GM21825 (cell line): ENCODE measurements around the gene DPEP2NB.
"Not testable (repeated sequence)": the region's sequence is repeated elsewhere in the genome, so short reads cannot be mapped to it uniquely, and the experiment has no call there.

ENCODE experiments used
- ATAC-seq: cut with Tn5 transposase; IDR thresholded peaks from one replicate; pipeline ENCODE4 v1.9.1; 2021; ENCODE audit warnings: mild to moderate bottlenecking, moderate library complexity; ENCODE audit not compliant: unreplicated experiment

Gene DPEP2NB

GRCh38 chr16:68015681-68016080 is at the start of gene DPEP2NB:
Gene DPEP2NB (minus strand): TSS chr16:68015911. CDS start chr16:68015770, 141 bp downstream.
- ATAC-seq = no peak

- ATAC-seq = no peak
These were observed 49.2 kb upstream of the DPEP2NB start for GRCh38 chr16:68064791-68065365.

GRCh38 chr16:68062910-68063393 is 47.2 kb upstream of the DPEP2NB start:
- ATAC-seq = no peak

GRCh38 chr16:68061396-68061795 is 45.7 kb upstream of the DPEP2NB start:
- no peak for ATAC-seq

GRCh38 chr16:68059804-68060203 is 44.1 kb upstream of the DPEP2NB start:
- no peak for ATAC-seq

- no peak for ATAC-seq
These were observed 39.7 kb upstream of the DPEP2NB start for GRCh38 chr16:68055395-68055794.

GRCh38 chr16:68049449-68049848 is 33.7 kb upstream of the DPEP2NB start:
- ATAC-seq = no peak

- no peak for ATAC-seq
These were observed 32.3 kb upstream of the DPEP2NB start for GRCh38 chr16:68047987-68048386.

- no peak for ATAC-seq
These were observed 30.4 kb upstream of the DPEP2NB start for GRCh38 chr16:68046106-68046505.

GRCh38 chr16:68041783-68042182 is 26.1 kb upstream of the DPEP2NB start:
- ATAC-seq = no peak

- ATAC-seq = peak; percentile 68
These were observed 25.0 kb upstream of the DPEP2NB start for GRCh38 chr16:68040506-68041288.

- ATAC-seq = no peak
These were observed 22.3 kb upstream of the DPEP2NB start for GRCh38 chr16:68037841-68038597.

- no peak for ATAC-seq
These were observed 19.5 kb upstream of the DPEP2NB start for GRCh38 chr16:68035227-68035626.

GRCh38 chr16:68033101-68033500 is 17.4 kb upstream of the DPEP2NB start:
- ATAC-seq = no peak

- no peak for ATAC-seq
These were observed 16.2 kb upstream of the DPEP2NB start for GRCh38 chr16:68031951-68032350.

GRCh38 chr16:68030108-68030507 is 14.4 kb upstream of the DPEP2NB start:
- not testable (repeated sequence) for ATAC-seq

GRCh38 chr16:68028996-68029395 is 13.3 kb upstream of the DPEP2NB start:
- ATAC-seq = no peak

- ATAC-seq = peak; percentile 72
These were observed 7.2 kb upstream of the DPEP2NB start, which contains the start of the genes DDX28 and DUS2 for GRCh38 chr16:68022728-68023537. Gene DDX28 (minus strand): TSS chr16:68023232. CDS start chr16:68023202, 30 bp downstream. Gene DUS2 (plus strand): TSS chr16:68023284. CDS start chr16:68038024, 14,740 bp downstream.

- peak; percentile 20 for ATAC-seq
These were observed 6.6 kb upstream of the DPEP2NB start for GRCh38 chr16:68022278-68022727.

GRCh38 chr16:68021490-68021889 is 5.8 kb upstream of the DPEP2NB start:
- no peak for ATAC-seq
